ENCODE results near the gene POF1B. TPM values are rescaled to one million over a fixed set of nuclear protein-coding genes. Genes with fewer than 3 reads are reported as not detected.
"Not testable (repeated sequence)": the region's sequence is repeated elsewhere in the genome, so short reads cannot be mapped to it uniquely, and the experiment has no call there.

The POF1B gene
- total RNA-seq, 1 donor from 2014 or later = not detected

- H3K27ac Mint-ChIP-seq (ENCODE audit: unreplicated experiment) = no peak overlapping the region
- no peaks in the 10 kb centered on the region for H3K36me3 Mint-ChIP-seq (ENCODE audit: low read depth)
- no peaks in the 10 kb centered on the region for H3K4me1 Mint-ChIP-seq (ENCODE audit: low read depth)
- H3K9me3 Mint-ChIP-seq (ENCODE audit: low read depth) = peaks cover 40% of the 10 kb centered on the region
- no peak for DNase-seq (ENCODE audit: low spot score)
- TF ChIP-seq CTCF (IDR thresholded peaks at IDR 0.05) = no peak
- no peak overlapping the region for H3K4me3 Mint-ChIP-seq (ENCODE audit: unreplicated experiment)
- H3K27me3 Mint-ChIP-seq (ENCODE audit: low read depth) = no peaks in the 10 kb centered on the region
Observed at GRCh38 chrX:85288992-85289723, 90.3 kb downstream of the POF1B start.

- not testable (repeated sequence) for DNase-seq (ENCODE audit: low spot score); H3K27ac Mint-ChIP-seq (ENCODE audit: unreplicated experiment); H3K4me1 Mint-ChIP-seq (ENCODE audit: low read depth); H3K27me3 Mint-ChIP-seq (ENCODE audit: low read depth); H3K4me3 Mint-ChIP-seq (ENCODE audit: unreplicated experiment); H3K36me3 Mint-ChIP-seq (ENCODE audit: low read depth)
- H3K9me3 Mint-ChIP-seq (ENCODE audit: low read depth) = peaks cover 23% of the 10 kb centered on the region
Observed at GRCh38 chrX:85285286-85285685, 94.2 kb downstream of the POF1B start.

GRCh38 chrX:85244450-85245211, 134.8 kb downstream of the POF1B start:
- Mint-ChIP-seq H3K4me1 (ENCODE audit: low read depth) (peaks cover 8% of the 10 kb centered on the region), H3K36me3 (ENCODE audit: low read depth) (no peaks in the 10 kb centered on the region), H3K27me3 (ENCODE audit: low read depth) (no peaks in the 10 kb centered on the region), H3K27ac (ENCODE audit: unreplicated experiment) (peak overlapping the region; percentile 77), H3K9me3 (ENCODE audit: low read depth) (peaks cover 2% of the 10 kb centered on the region), H3K4me3 (ENCODE audit: unreplicated experiment) (peak overlapping the region; percentile 78)
- no peak for DNase-seq (ENCODE audit: low spot score)
- no peak for TF ChIP-seq CTCF (IDR thresholded peaks at IDR 0.05)

- Mint-ChIP-seq H3K27me3 (ENCODE audit: low read depth) (no peaks in the 10 kb centered on the region), H3K4me1 (ENCODE audit: low read depth) (peaks cover 8% of the 10 kb centered on the region), H3K27ac (ENCODE audit: unreplicated experiment) (peak within 1 kb of the TSS; percentile 77), H3K36me3 (ENCODE audit: low read depth) (no peaks in the 10 kb centered on the region), H3K9me3 (ENCODE audit: low read depth) (peaks cover under 1% of the 10 kb centered on the region), H3K4me3 (ENCODE audit: unreplicated experiment) (peak within 1 kb of the TSS; percentile 78)
- TF ChIP-seq CTCF (IDR thresholded peaks at IDR 0.05) = no peak
- DNase-seq (ENCODE audit: low spot score) = no peak
Observed at GRCh38 chrX:85243761-85244449, 135.6 kb downstream of the POF1B start, which contains the start of the genes SATL1 and ZNF711. Gene SATL1, minus strand, starts transcription at chrX:85243779. Its CDS starts 134,811 bp downstream, at chrX:85108968. Gene ZNF711, plus strand, starts transcription at chrX:85243991. Its CDS starts 3,582 bp downstream, at chrX:85247573.

GRCh38 chrX:85243155-85243554, 136.3 kb downstream of the POF1B start:
- no peak for TF ChIP-seq CTCF (IDR thresholded peaks at IDR 0.05)
- H3K4me1 Mint-ChIP-seq (ENCODE audit: low read depth) = peaks cover 8% of the 10 kb centered on the region
- DNase-seq (ENCODE audit: low spot score) = no peak
- H3K9me3 Mint-ChIP-seq (ENCODE audit: low read depth) = no peaks in the 10 kb centered on the region
- no peaks in the 10 kb centered on the region for H3K27me3 Mint-ChIP-seq (ENCODE audit: low read depth)
- H3K4me3 Mint-ChIP-seq (ENCODE audit: unreplicated experiment) = peak overlapping the region; percentile 78
- no peaks in the 10 kb centered on the region for H3K36me3 Mint-ChIP-seq (ENCODE audit: low read depth)
- H3K27ac Mint-ChIP-seq (ENCODE audit: unreplicated experiment) = peak overlapping the region; percentile 22

Other genes with a start within 250 kb of the POF1B start
- 0.15 TPM in 1 of 3 replicates, not detected in the others for gene SATL1, start 135.9 kb downstream of the POF1B start, total RNA-seq
- 6.7 to 7.2 TPM (median 6.7 TPM) in 3 replicates for gene ZNF711, start 135.7 kb downstream of the POF1B start, total RNA-seq